Epithelial cell of proximal tubule (primary cell): ENCODE results near the gene AMPD1. TPM values are rescaled to one million over a fixed set of nuclear protein-coding genes. Genes with fewer than 3 reads are reported as not detected.

Experiments used
- DNase-seq: peaks from one replicate; pipeline ENCODE4 v3.0.0-alpha.2; 2011; ENCODE audit warnings: low read depth
- H3K4me3 ChIP-seq: 2 replicates; pipeline ENCODE4 v1.5.1; 2011; ENCODE audit warnings: low read depth, mild to moderate bottlenecking, low read length
- total RNA-seq: library from RNA; depleted of rRNA; stranded (reverse); fragments of >200 nt; gene quantifications from 2 replicates; pipeline ENCODE4 v1.2.3, GENCODE V29; 2015
- TF ChIP-seq, protein P1 (sequence below): conservative IDR thresholded peaks from 2 replicates; pipeline ENCODE4 v1.5.1; 2012; ENCODE audit warnings: low read depth, mild to moderate bottlenecking, low read length

AMPD1 gene
- total RNA-seq, 1 donor from 2014 or later, result not detected

DNA sequence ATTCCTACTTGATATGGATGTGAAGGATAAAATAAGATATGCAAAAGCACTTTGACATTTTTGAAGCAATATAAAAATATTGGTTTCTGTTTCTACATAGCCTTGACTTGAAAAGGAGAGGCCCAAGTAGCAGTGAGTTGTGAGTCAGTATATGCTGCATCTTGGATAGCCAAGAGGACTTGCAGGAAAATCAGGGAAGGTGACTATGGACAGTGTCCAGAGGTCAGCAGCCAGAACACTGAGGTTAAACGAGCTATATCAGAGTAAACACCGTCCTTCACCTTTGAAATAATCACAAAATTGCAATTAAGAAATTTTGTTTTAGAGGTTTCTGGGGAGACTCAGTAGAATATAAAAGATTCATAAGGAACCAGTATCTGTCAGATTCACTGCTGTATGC, 6.6 kb upstream of the AMPD1 start:
- TF ChIP-seq, protein P1, sequence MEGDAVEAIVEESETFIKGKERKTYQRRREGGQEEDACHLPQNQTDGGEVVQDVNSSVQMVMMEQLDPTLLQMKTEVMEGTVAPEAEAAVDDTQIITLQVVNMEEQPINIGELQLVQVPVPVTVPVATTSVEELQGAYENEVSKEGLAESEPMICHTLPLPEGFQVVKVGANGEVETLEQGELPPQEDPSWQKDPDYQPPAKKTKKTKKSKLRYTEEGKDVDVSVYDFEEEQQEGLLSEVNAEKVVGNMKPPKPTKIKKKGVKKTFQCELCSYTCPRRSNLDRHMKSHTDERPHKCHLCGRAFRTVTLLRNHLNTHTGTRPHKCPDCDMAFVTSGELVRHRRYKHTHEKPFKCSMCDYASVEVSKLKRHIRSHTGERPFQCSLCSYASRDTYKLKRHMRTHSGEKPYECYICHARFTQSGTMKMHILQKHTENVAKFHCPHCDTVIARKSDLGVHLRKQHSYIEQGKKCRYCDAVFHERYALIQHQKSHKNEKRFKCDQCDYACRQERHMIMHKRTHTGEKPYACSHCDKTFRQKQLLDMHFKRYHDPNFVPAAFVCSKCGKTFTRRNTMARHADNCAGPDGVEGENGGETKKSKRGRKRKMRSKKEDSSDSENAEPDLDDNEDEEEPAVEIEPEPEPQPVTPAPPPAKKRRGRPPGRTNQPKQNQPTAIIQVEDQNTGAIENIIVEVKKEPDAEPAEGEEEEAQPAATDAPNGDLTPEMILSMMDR, result no peak
- no peak for DNase-seq
- no peak overlapping the region for H3K4me3 ChIP-seq

DNA sequence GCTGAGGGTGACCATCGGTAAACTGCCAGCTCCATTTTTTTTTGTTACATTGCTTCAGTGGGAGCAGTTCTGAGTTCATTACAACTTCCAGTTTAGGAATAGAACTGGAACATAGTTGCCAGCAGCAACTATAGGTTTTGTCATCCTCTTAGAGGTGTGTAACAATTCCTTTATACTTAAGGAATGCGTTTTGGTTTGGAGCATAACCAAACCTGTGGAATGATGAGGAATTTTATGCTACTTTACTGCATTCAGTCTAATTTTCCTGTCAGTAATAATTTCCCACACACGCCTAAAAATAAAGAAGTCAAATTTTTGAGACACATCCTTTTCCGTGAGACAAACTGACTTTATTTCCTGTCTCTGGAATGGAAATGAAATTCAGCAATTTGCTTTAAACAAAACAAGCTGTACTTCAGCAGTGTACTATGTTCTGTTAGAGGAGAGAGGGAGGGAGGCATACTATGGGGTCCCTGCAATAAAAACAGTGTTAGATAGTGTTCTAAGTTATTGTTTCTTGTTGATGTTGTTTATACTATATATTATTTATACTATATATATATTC, 4.8 kb upstream of the AMPD1 start:
- DNase-seq, result no peak
- no peak overlapping the region for H3K4me3 ChIP-seq
- TF ChIP-seq, protein P1, result no peak

DNA sequence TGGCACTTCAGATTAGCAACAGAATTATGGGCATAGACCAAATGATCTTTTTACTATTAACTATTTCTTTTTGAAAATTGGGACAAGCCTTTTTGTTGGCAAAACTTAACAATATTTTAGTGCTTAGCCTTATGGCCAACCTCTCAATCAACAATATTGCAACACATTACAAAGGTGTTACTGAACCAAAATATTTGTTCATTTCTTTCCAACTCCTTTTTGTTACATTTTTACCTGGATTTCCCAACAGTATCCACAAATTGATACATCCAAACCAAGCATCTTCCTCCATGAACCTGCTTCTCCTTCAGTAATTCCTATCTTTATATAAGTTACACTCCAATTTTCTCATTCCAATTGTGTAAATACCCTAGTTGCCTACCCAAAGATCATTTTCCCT, 1.5 kb upstream of the AMPD1 start:
- no peak for DNase-seq
- TF ChIP-seq, protein P1, result no peak
- no peak overlapping the region for H3K4me3 ChIP-seq

DNA sequence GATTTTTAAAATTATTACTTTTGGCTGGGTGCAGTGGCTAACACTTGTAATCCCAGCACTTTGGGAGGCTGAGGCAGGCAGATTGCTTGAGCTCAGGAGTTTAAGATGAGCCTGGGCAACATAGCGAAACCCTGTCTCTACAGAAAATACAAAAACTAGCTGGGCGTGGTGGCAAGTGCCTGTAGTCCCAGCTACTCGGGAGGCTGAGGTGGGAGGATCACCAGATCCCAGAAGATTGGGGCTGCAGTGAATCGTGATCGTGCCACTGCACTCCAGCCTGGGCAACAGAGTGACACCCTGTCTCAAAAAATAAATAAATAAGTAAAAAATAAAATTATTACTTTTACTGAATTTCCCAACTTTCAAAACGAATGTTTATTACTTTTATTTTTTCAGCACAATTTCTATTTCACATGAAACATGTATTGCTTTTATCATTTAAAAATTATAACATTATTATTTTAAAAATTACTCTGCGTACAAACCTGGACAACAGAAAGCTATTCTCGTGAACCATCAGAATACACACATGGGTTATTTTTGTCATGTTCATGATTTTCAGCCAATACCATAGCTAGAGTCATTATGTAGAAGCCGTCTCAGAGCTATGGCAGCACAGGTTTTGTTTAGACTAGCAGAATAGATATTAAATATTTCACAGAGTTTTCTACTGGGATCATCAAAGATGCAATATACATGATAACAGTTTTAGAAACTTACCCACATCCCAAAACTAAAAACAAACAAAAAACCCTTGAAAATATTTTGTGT, 621 bp downstream of the AMPD1 start:
- TF ChIP-seq, protein P1, result no peak
- DNase-seq, result no peak
- no peak overlapping the region for H3K4me3 ChIP-seq

DNA sequence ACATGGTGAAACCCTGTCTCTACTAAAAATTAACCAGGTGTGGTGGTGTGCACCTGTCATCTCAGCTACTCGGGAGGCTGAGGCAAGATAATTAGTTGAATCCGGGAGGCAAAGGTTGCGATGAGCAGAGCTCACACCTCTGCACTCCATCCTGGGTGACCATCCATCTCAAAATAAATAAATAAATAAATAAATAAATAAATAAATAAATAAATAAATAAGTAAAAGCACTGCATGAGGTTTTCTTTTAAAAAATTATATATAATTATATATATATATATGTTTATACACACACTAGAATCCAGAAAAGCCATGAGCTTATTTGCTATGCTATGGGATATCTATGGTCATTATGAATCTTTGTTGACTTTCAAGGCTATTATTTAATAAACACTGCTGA, 2.4 kb downstream of the AMPD1 start:
- no peak overlapping the region for H3K4me3 ChIP-seq
- DNase-seq, result no peak
- TF ChIP-seq, protein P1, result no peak

DNA sequence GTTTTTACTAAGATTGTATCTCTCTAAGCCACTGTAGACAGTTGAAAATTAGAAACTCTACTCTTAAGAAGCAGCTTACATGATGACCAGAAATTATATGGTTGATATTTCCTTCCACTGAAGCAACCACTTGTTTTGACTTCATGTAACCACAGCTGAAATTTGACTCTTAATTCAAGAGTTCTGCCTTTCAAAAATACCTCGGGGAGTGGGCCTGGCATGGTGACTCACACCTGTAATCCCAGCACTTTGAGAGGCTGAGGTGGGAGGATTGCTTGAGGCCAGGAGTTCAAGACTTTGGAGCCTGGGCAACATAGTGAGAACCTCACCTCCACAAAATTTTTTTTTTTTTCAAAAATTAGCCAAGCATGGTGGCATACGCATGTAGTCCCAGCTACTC, 4.3 kb downstream of the AMPD1 start:
- TF ChIP-seq, protein P1, result no peak
- no peak overlapping the region for H3K4me3 ChIP-seq
- DNase-seq, result no peak

DNA sequence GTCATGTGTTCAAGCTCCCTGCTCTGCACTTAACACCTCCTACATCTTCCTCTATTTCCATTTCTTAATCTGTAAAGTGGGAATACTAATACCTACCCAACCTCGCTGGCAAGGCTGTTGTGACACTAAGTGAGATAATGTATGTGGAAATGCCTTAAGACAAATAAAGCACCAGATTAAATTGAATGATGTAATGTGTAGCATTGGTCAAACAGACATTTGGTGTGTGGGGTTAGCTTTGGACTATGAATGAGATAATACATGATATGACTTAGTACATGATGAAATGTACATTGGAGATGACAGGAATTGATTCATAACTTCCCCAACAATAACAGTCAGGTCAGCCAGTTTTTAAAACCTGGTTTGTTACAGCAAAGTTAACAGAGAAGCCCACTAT, 5.2 kb downstream of the AMPD1 start:
- TF ChIP-seq, protein P1, result no peak
- H3K4me3 ChIP-seq, result no peak overlapping the region
- DNase-seq, result no peak
